HEK293 (cell line): ENCODE data around the gene GOPC.

ENCODE experiments used
- CTCF ChIA-PET: fragments of 350-600 bp; formaldehyde crosslinking; extraction: SDS; loops from one replicate; lab custom pipeline; 2021; ENCODE audit warnings: antibody characterized with exemption; lab: Yijun Ruan, JAX
- POLR2A ChIA-PET: fragments of 300-600 bp; formaldehyde crosslinking; extraction: SDS; loops from one replicate; lab custom pipeline; 2020; ENCODE audit warnings: antibody characterized with exemption, inconsistent platforms; lab: Yijun Ruan, JAX
- H3K27ac ChIP-seq: fragments of 200-500 bp; sonication (Bioruptor generic); 2 replicates; pipeline ENCODE4 v1.5.1; 2014; ENCODE audit warnings: low read depth, low read length, control low read depth, inconsistent platforms; ENCODE audit errors: extremely low read depth
- H3K36me3 ChIP-seq, 2 experiments: fragments of 200-500 bp in 1 of 2; sonication (Bioruptor generic) in 1 of 2; 1 replicate in 1 of 2; 2 replicates in 1 of 2; pipeline ENCODE4 v1.5.1; 2014 to 2017; ENCODE audit warnings: inconsistent platforms in 2 of 2, low read length in 2 of 2; ENCODE audit not compliant: control insufficient read depth in 2 of 2, insufficient read depth in 1 of 2
- H3K4me1 ChIP-seq: fragments of 200-500 bp; sonication (Bioruptor generic); 2 replicates; pipeline ENCODE4 v1.5.1; 2014; ENCODE audit warnings: mild to moderate bottlenecking, low read length, inconsistent platforms; ENCODE audit not compliant: control insufficient read depth, insufficient read depth
- H3K4me3 ChIP-seq: 2 replicates; pipeline ENCODE4 v1.5.1; 2011; ENCODE audit warnings: low read depth, mild to moderate bottlenecking, control low read depth, low read length, moderate library complexity
- H3K9me3 ChIP-seq: fragments of 200-500 bp; sonication (Bioruptor generic); 2 replicates; pipeline ENCODE4 v1.5.1; 2014; ENCODE audit warnings: low read depth, low read length, inconsistent platforms; ENCODE audit not compliant: control insufficient read depth, insufficient read depth
- FEZF1 ChIP-seq: fragments of 450-650 bp; formaldehyde crosslinking; IDR thresholded peaks from 2 replicates; pipeline ENCODE4 v1.5.1; 2016; ENCODE audit warnings: missing biosample characterization, missing genetic modification characterization
- GLIS1 ChIP-seq: fragments of 450-650 bp; formaldehyde crosslinking; IDR thresholded peaks from 2 replicates; pipeline ENCODE4 v1.5.1; 2016; ENCODE audit warnings: missing biosample characterization, missing genetic modification characterization
- IKZF3 ChIP-seq: fragments of 450-650 bp; IDR thresholded peaks from 2 replicates; pipeline ENCODE4 v1.5.0; 2018; ENCODE audit warnings: missing biosample characterization, mild to moderate bottlenecking, missing genetic modification characterization, moderate library complexity
- OSR2 ChIP-seq: fragments of 450-650 bp; formaldehyde crosslinking; IDR thresholded peaks from 2 replicates; pipeline ENCODE4 v1.5.1; 2016; ENCODE audit warnings: missing biosample characterization, missing genetic modification characterization
- RBAK ChIP-seq: fragments of 450-650 bp; formaldehyde crosslinking; IDR thresholded peaks from 2 replicates; pipeline ENCODE4 v1.5.1; 2016; ENCODE audit warnings: missing biosample characterization, missing genetic modification characterization
- TRIM28 ChIP-seq: IDR thresholded peaks from 2 replicates; pipeline ENCODE4 v1.6.1; 2011; ENCODE audit warnings: low read length, control low read depth, borderline replicate concordance
- ZNF138 ChIP-seq: fragments of 450-650 bp; formaldehyde crosslinking; IDR thresholded peaks from 2 replicates; pipeline ENCODE4 v1.5.1; 2016; ENCODE audit warnings: missing biosample characterization, missing genetic modification characterization, borderline replicate concordance
- ZNF18 ChIP-seq: fragments of 450-650 bp; formaldehyde crosslinking; IDR thresholded peaks from 2 replicates; pipeline ENCODE4 v1.5.1; 2016; ENCODE audit warnings: missing biosample characterization, missing genetic modification characterization
- ZNF19 ChIP-seq: fragments of 450-650 bp; formaldehyde crosslinking; IDR thresholded peaks from 2 replicates; pipeline ENCODE4; 2016; ENCODE audit warnings: missing biosample characterization, missing genetic modification characterization, low read depth
- ZNF26 ChIP-seq: fragments of 450-650 bp; formaldehyde crosslinking; IDR thresholded peaks from 2 replicates; pipeline ENCODE4 v1.5.1; 2016; ENCODE audit warnings: missing biosample characterization, missing genetic modification characterization
- ZNF280D ChIP-seq: fragments of 450-650 bp; formaldehyde crosslinking; IDR thresholded peaks from 2 replicates; pipeline ENCODE4 v1.5.1; 2016; ENCODE audit warnings: missing biosample characterization, missing genetic modification characterization
- ZNF335 ChIP-seq: fragments of 450-650 bp; formaldehyde crosslinking; conservative IDR thresholded peaks from 2 replicates; pipeline ENCODE4 v1.5.1; 2016; ENCODE audit warnings: missing biosample characterization, missing genetic modification characterization
- ZNF354C ChIP-seq: fragments of 450-650 bp; formaldehyde crosslinking; IDR thresholded peaks from 2 replicates; pipeline ENCODE4 v1.5.1; 2016; ENCODE audit warnings: missing biosample characterization, missing genetic modification characterization, low read depth, borderline replicate concordance
- ZNF513 ChIP-seq: fragments of 450-650 bp; IDR thresholded peaks from 2 replicates; pipeline ENCODE4 v1.5.1; 2018; ENCODE audit warnings: missing biosample characterization, missing genetic modification characterization
- ZNF571 ChIP-seq: fragments of 450-650 bp; formaldehyde crosslinking; IDR thresholded peaks from 2 replicates; pipeline ENCODE4 v1.5.0; 2017; ENCODE audit warnings: missing biosample characterization, missing genetic modification characterization
- ZNF677 ChIP-seq: fragments of 450-650 bp; IDR thresholded peaks from 2 replicates; pipeline ENCODE4 v1.5.0; 2018; ENCODE audit warnings: missing biosample characterization, mild to moderate bottlenecking, missing genetic modification characterization, moderate library complexity
- ZNF777 ChIP-seq: fragments of 450-650 bp; formaldehyde crosslinking; IDR thresholded peaks from 2 replicates; pipeline ENCODE4 v1.5.1; 2017; ENCODE audit warnings: missing biosample characterization, missing genetic modification characterization, borderline replicate concordance
- ZNF785 ChIP-seq: fragments of 450-650 bp; formaldehyde crosslinking; IDR thresholded peaks from 2 replicates; pipeline ENCODE4 v1.5.1; 2016; ENCODE audit warnings: missing biosample characterization, missing genetic modification characterization

Gene GOPC

GRCh38 chr6:117548797-117549301 is 53.5 kb downstream of the GOPC start (continued):
- TF ChIP-seq ZNF138 (tag by site-specific recombination) (no peak), ZNF785 (tag by site-specific recombination) (no peak), TRIM28 (peak; percentile 83), GLIS1 (peak; percentile 9; the same call in 1 of the 2 replicates), ZNF280D (tag by site-specific recombination) (no peak), ZNF335 (tag by site-specific recombination) (no peak), ZNF19 (tag by site-specific recombination) (no peak), FEZF1 (tag by site-specific recombination) (peak; percentile 69; the same call in 1 of the 2 replicates), ZNF26 (tag by site-specific recombination) (no peak), ZNF513 (tag by site-specific recombination) (no peak), ZNF354C (tag by site-specific recombination) (no peak), ZNF18 (tag by site-specific recombination) (no peak)

- no peak for TF ChIP-seq ZNF571 (tag by site-specific recombination)
- TF ChIP-seq RBAK, result no peak
- TF ChIP-seq ZNF777 (tag by site-specific recombination), result no peak
- no peak for TF ChIP-seq OSR2 (tag by site-specific recombination)
- no peak for TF ChIP-seq GLIS1
- TF ChIP-seq ZNF677 (tag by site-specific recombination), result no peak
- TF ChIP-seq IKZF3 (tag by site-specific recombination), result no peak
- no peak overlapping the region for H3K4me3 ChIP-seq
- CTCF ChIA-PET, result interaction anchor here (0.7 to 2.3 kb wide), 3 partner anchors 8 to 57 kb away, joined by 3 to 13 read pairs (median 5); no protein-coding TSS in a partner anchor
- H3K27ac ChIP-seq, result no peak overlapping the region
- POLR2A ChIA-PET, result interaction anchor here (1.3 kb wide), 1 partner anchor 54 kb away, joined by 5 read pairs; the partner anchor contains the start of gene GOPC
- H3K4me1 ChIP-seq, result peaks cover 4% of the 10 kb centered on the region; the same call in 1 of the 2 replicates
- peaks cover 0 to 50% of the 10 kb centered on the region in 2 experiments; a peak in 1 of 3 replicates for H3K36me3 ChIP-seq
- no peaks in the 10 kb centered on the region for H3K9me3 ChIP-seq
Observed at GRCh38 chr6:117547688-117548621, 54.4 kb downstream of the GOPC start.
